Central memory CD8-positive, alpha-beta T cell (primary cell): ENCODE data around the gene NUP93.

Experiments
- ATAC-seq: fragments of 150-1000 bp; cut with Tn5 transposase; replicated peaks from 2 replicates; pipeline ENCODE4 v1.10.0; 2022; ENCODE audit warnings: mild to moderate bottlenecking, moderate FRiP score, moderate number of reproducible peaks; ENCODE audit not compliant: poor library complexity, severe bottlenecking; ENCODE audit errors: extremely low read depth
- DNase-seq, 2 donors: peaks; one replicate each; pipeline ENCODE4 v3.0.0; 2021; ENCODE audit warnings: low spot score in 2 of 2
- H3K27ac Mint-ChIP-seq: one replicate; pipeline ENCODE4 v1.8.0; 2022; ENCODE audit warnings: low read depth, mild to moderate bottlenecking, moderate library complexity, mixed read lengths
- H3K27me3 Mint-ChIP-seq: one replicate; pipeline ENCODE4 v1.8.0; 2022; ENCODE audit warnings: mixed read lengths
- H3K36me3 Mint-ChIP-seq: one replicate; pipeline ENCODE4 v1.8.0; 2022; ENCODE audit warnings: mild to moderate bottlenecking, moderate library complexity, mixed read lengths; ENCODE audit not compliant: insufficient read depth
- H3K4me1 Mint-ChIP-seq: one replicate; pipeline ENCODE4 v1.8.0; 2022; ENCODE audit warnings: mixed read lengths
- H3K4me3 Mint-ChIP-seq: one replicate; pipeline ENCODE4 v1.8.0; 2022; ENCODE audit warnings: mild to moderate bottlenecking, moderate library complexity, mixed read lengths
- H3K9me3 Mint-ChIP-seq: one replicate; pipeline ENCODE4 v1.8.0; 2022; ENCODE audit warnings: mixed read lengths

The NUP93 gene

GRCh38 chr16:56841659-56842058 is 111.7 kb downstream of the NUP93 start:
- Mint-ChIP-seq H3K27ac (no peak overlapping the region), H3K4me1 (peaks cover under 1% of the 10 kb centered on the region), H3K36me3 (peaks cover 14% of the 10 kb centered on the region), H3K4me3 (no peak overlapping the region), H3K9me3 (no peaks in the 10 kb centered on the region), H3K27me3 (no peaks in the 10 kb centered on the region)
- ATAC-seq (no peak), DNase-seq (no peak)

GRCh38 chr16:56842133-56842532 is 112.2 kb downstream of the NUP93 start:
- Mint-ChIP-seq H3K9me3 (no peaks in the 10 kb centered on the region), H3K4me1 (peaks cover 6% of the 10 kb centered on the region), H3K27me3 (no peaks in the 10 kb centered on the region), H3K27ac (no peak overlapping the region), H3K4me3 (no peak overlapping the region), H3K36me3 (peaks cover 14% of the 10 kb centered on the region)
- DNase-seq: no peak
- no peak for ATAC-seq

DNA sequence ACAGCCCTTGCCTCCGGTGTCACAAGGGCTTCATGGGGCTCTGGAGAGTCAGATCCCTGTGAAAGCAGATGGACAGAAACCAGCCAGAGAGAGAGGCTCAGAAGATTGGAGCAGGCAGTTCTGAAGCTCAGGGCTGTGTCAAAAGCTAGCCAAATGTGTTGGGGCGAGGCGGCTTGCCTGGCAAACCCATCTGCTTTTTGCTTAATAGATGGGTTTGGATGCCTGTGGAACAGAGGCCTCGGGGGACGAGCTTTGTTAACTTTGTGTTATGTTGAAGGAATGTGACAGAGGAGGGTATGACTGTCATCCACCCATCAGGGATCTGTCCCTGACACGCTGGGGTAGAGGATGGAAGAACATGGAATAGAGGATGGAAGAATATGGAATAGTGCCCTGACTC is 114.1 kb downstream of the NUP93 start:
- ATAC-seq (no peak), DNase-seq (no peak)
- no peaks in the 10 kb centered on the region for H3K27me3 Mint-ChIP-seq
- peaks cover 16% of the 10 kb centered on the region for H3K4me1 Mint-ChIP-seq
- H3K9me3 Mint-ChIP-seq: no peaks in the 10 kb centered on the region
- no peak overlapping the region for H3K4me3 Mint-ChIP-seq
- no peak overlapping the region for H3K27ac Mint-ChIP-seq
- H3K36me3 Mint-ChIP-seq: peaks cover 12% of the 10 kb centered on the region

GRCh38 chr16:56847173-56847910 is 117.4 kb downstream of the NUP93 start:
- Mint-ChIP-seq H3K4me3 (peak overlapping the region; percentile 29), H3K27me3 (no peaks in the 10 kb centered on the region), H3K4me1 (peaks cover 16% of the 10 kb centered on the region), H3K27ac (peak overlapping the region; percentile 10), H3K9me3 (no peaks in the 10 kb centered on the region), H3K36me3 (peaks cover 7% of the 10 kb centered on the region)
- ATAC-seq (peak; percentile 40), DNase-seq (no peak)

DNA sequence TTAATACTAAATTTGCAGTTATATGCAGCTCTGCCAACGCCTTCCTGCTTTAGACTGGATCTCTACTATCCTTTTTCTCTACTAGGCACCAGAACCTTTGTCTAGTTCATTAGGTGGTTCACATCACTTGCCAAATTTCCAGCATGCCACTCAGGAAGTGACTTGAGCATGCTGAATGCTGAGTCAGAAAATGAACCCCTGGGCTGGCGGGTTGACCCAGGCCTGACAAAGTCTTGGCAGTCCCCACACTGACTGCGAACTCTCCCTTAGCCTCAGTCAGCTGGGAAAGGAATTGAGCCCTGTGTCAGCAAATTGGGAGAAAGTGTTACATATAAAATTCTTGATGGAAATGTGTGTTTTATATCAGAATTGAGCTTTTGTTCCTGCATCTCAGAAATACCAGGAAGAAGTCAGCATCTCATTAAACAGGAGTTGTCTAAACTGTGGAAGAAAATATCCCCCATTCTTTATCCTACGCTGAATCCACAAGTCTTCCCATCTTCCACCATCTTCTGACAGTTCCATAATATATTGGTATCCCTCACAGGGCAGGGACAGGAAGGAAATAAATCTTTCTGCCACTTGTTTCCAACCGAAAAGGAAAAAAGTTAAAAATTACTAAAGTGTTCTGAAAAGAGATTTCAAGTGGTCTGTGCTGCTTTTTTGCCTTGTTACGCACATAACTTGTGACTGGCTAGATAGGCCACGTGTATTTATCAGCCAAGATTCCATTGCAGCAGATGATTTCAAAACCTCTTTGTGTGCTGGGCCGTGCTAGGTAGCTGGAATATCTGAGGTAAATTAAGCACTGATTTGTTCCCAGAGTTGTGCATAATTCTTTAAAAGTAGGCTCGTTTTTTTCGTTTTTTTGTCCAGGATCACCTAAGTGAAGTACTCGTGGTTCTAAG is 118.4 kb downstream of the NUP93 start:
- Mint-ChIP-seq H3K9me3 (no peaks in the 10 kb centered on the region), H3K27me3 (no peaks in the 10 kb centered on the region), H3K4me1 (peaks cover 16% of the 10 kb centered on the region)

DNA sequence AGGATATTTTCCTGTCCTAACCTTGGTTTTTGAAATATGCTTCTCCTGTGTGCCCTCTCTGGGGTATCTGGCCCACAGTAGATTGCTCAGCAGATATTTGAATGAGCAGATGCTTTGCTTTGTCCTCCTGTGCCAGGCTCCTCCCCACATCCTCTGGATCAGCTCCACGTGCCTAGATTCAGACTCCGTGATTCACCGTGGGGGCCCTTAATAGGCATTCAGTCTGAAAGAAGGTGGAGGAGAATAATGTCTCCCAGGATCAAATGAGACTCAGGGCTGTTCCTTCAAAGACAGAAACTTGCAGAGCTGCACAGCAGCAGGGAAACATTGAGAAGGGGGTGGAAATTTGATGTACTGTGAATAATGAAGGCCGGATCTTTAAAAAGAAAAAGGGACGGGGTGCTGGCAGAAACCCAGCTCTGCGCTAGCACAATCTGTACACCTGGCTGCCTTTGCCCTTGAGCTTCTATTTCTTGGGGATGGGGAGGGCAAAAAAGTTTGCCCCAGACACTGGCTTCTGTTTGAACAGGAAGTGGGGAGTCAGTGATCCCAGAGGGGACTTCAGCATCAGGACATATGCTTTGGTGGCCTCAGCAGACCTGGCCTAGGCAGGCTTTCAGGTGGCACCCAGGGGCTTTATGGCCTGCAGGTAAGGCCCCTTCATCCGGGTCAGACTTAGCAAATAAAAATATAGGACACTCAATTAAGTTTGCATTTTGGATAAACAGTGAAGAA is 119.2 kb downstream of the NUP93 start:
- Mint-ChIP-seq H3K4me1 (peaks cover 16% of the 10 kb centered on the region), H3K27me3 (no peaks in the 10 kb centered on the region), H3K9me3 (no peaks in the 10 kb centered on the region), H3K4me3 (no peak overlapping the region), H3K36me3 (peaks cover under 1% of the 10 kb centered on the region), H3K27ac (no peak overlapping the region)
- no peak for DNase-seq
- ATAC-seq: no peak

More for the DNA sequence above, 118.4 kb downstream of the NUP93 start:
- ATAC-seq (no peak), DNase-seq (no peak)
- Mint-ChIP-seq H3K4me3 (peak overlapping the region; percentile 29), H3K36me3 (peaks cover 7% of the 10 kb centered on the region), H3K27ac (peak overlapping the region; percentile 10)

DNA sequence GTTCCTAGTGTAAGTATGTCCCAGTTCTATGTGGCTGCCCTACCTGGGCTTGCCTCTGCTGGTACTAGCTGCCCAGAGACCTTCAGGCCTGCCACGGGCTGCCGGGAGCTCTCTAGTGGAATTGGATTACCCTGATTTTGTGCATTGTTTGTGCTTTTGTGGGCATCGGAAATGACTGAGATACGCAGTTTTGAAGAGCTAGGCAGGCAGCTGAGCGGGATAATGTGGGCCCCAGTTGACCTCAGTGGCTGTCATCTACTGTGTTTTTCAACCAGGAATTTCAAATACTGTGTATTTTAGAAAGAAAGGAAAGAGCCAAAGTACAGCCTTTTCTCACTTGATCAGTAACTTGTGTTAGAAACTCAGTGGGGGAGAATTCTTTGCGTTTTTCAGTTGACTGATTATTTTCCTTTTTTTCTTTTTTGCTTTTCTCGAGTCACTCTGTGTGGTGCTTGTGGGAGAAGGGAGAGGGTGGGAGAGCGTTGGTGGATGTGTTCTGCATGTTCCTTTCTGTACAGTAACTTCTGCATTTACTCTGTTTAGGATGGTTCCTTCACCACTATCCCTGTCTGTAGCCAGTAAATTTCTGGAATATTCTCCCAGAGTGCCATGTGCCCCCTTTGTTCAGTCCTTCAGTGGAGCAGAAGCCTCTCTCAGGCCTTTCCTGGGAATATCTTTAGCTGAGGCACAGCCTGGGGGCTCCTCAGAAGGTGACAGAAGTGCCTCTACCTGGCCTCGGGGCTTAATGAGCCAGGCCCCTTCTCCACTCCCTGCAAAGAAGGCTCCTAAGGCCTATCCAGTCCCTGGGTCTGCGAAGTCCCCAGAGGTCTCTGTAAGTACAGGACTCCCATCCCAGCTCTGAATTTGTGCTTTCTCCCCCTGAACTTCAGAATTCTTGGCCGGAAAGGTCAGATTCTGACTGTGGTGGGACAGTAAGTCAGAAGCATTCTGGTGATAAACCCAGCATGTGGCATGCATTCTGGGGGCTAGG is 120.1 kb downstream of the NUP93 start:
- no peak overlapping the region for H3K4me3 Mint-ChIP-seq
- no peak overlapping the region for H3K27ac Mint-ChIP-seq
- H3K9me3 Mint-ChIP-seq: no peaks in the 10 kb centered on the region
- peaks cover 16% of the 10 kb centered on the region for H3K4me1 Mint-ChIP-seq
- ATAC-seq (no peak), DNase-seq (no peak)
- no peaks in the 10 kb centered on the region for H3K27me3 Mint-ChIP-seq
- H3K36me3 Mint-ChIP-seq: no peaks in the 10 kb centered on the region

GRCh38 chr16:56851671-56852400 is 121.9 kb downstream of the NUP93 start:
- H3K4me1 Mint-ChIP-seq: peaks cover 18% of the 10 kb centered on the region
- DNase-seq (no peak), ATAC-seq (no peak)
- H3K4me3 Mint-ChIP-seq: no peak overlapping the region
- no peaks in the 10 kb centered on the region for H3K9me3 Mint-ChIP-seq
- no peaks in the 10 kb centered on the region for H3K36me3 Mint-ChIP-seq
- H3K27ac Mint-ChIP-seq: no peak overlapping the region
- H3K27me3 Mint-ChIP-seq: no peaks in the 10 kb centered on the region

- H3K27me3 Mint-ChIP-seq: no peaks in the 10 kb centered on the region
Measured at GRCh38 chr16:56852401-56852730, 122.4 kb downstream of the NUP93 start.

DNA sequence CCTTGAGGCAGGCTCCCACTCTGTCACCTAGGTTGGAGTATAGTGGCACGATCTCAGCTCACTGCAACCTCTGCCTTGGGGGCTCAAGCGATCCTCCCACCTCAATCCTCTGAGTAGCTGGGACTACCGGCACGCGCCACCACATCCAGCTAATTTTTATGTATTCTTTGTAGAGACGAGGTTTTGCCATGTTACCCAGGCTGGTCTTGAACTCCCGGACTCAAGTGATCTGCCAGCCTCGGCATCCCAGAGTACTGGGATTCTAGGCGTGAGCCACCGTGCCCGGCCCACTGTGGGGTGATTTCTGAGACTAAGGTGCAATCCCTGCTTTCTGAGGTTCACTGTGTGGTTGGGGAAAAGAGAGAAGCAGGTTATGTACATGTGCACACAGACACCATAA is 123.0 kb downstream of the NUP93 start:
- H3K9me3 Mint-ChIP-seq: no peaks in the 10 kb centered on the region
- H3K27ac Mint-ChIP-seq: no peak overlapping the region
- H3K4me3 Mint-ChIP-seq: no peak overlapping the region
- DNase-seq (no peak), ATAC-seq (no peak)
- no peaks in the 10 kb centered on the region for H3K27me3 Mint-ChIP-seq
- H3K36me3 Mint-ChIP-seq: no peaks in the 10 kb centered on the region
- H3K4me1 Mint-ChIP-seq: peaks cover 7% of the 10 kb centered on the region

More at GRCh38 chr16:56852401-56852730, 122.4 kb downstream of the NUP93 start:
- Mint-ChIP-seq H3K27ac (no peak overlapping the region), H3K4me1 (peaks cover 13% of the 10 kb centered on the region), H3K4me3 (no peak overlapping the region), H3K36me3 (no peaks in the 10 kb centered on the region), H3K9me3 (no peaks in the 10 kb centered on the region)
- ATAC-seq (no peak), DNase-seq (no peak)

DNA sequence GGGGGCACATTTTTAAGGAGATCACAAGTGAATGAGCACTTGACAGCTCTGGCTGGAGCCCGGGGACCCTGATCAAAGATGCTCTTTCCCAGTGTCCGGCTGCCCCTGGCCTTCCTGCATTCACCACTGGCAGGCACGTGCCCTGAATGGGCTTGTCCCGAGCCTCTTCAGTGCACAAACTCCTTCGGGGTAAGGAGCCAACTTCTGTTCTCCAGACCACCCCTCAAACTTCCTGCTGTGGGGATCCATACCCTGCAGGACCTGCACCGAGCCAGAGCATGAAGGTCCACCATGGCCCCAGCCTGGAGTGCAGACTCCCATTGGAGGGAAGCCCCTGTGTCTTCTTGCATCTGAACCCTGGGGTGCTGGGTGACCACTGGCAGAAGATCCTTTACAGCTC is 125.3 kb downstream of the NUP93 start:
- no peak overlapping the region for H3K27ac Mint-ChIP-seq
- H3K4me1 Mint-ChIP-seq: peaks cover 20% of the 10 kb centered on the region
- H3K9me3 Mint-ChIP-seq: no peaks in the 10 kb centered on the region
- ATAC-seq (no peak), DNase-seq (no peak)
- H3K27me3 Mint-ChIP-seq: no peaks in the 10 kb centered on the region
- H3K36me3 Mint-ChIP-seq: no peaks in the 10 kb centered on the region
- no peak overlapping the region for H3K4me3 Mint-ChIP-seq
